SJSA1 (cell line): ENCODE measurements around the gene VWDE. TPM values are rescaled to one million over a fixed set of nuclear protein-coding genes. Genes with fewer than 3 reads are reported as not detected.
"Not testable (repeated sequence)": the region's sequence is repeated elsewhere in the genome, so short reads cannot be mapped to it uniquely, and the experiment has no call there.

Source experiments
- DNase-seq, 2 experiments: peaks; one replicate each; pipeline ENCODE4 v3.0.0-alpha.2; 2015 to 2020; ENCODE audit warnings: low spot score in 2 of 2, low read depth in 1 of 2
- H3K27ac ChIP-seq: fragments of 250-450 bp; sonication (Bioruptor Pico); 2 replicates; pipeline ENCODE4 v1.5.1; 2020; ENCODE audit warnings: mild to moderate bottlenecking, moderate library complexity
- H3K27me3 ChIP-seq: fragments of 250-450 bp; sonication (Bioruptor Pico); replicated peaks from 2 replicates; pipeline ENCODE4 v1.5.1; 2020; ENCODE audit warnings: mild to moderate bottlenecking, moderate library complexity
- H3K36me3 ChIP-seq: fragments of 250-450 bp; sonication (Bioruptor Pico); 2 replicates; pipeline ENCODE4 v1.5.1; 2020; ENCODE audit warnings: mild to moderate bottlenecking
- H3K4me1 ChIP-seq: fragments of 250-450 bp; sonication (Bioruptor Pico); replicated peaks from 2 replicates; pipeline ENCODE4 v1.6.1; 2021; ENCODE audit warnings: mild to moderate bottlenecking
- H3K4me3 ChIP-seq: fragments of 250-450 bp; sonication (Bioruptor Pico); 2 replicates; pipeline ENCODE4 v1.5.1; 2020; ENCODE audit warnings: mild to moderate bottlenecking
- H3K9me3 ChIP-seq: fragments of 250-450 bp; sonication (Bioruptor Pico); replicated peaks from 2 replicates; pipeline ENCODE4 v1.5.1; 2020; ENCODE audit warnings: mild to moderate bottlenecking
- total RNA-seq: library from RNA; depleted of rRNA; stranded (reverse); fragments of >200 nt; shearing (Covaris generic); gene quantifications from 2 replicates; pipeline ENCODE4 v1.2.3, GENCODE V29; 2014

The VWDE gene
- total RNA-seq, 1 experiment from 2014 or later = not detected

- Histone ChIP-seq H3K9me3 (no peaks in the 10 kb centered on the region; the same call in 1 of the 2 replicates), H3K27ac (no peak overlapping the region), H3K4me1 (no peaks in the 10 kb centered on the region), H3K4me3 (no peak overlapping the region), H3K27me3 (no peaks in the 10 kb centered on the region), H3K36me3 (no peaks in the 10 kb centered on the region)
- no peak for DNase-seq
Observed at GRCh38 chr7:12422554-12423320, 19.1 kb upstream of the VWDE start.

- Histone ChIP-seq H3K4me3 (no peak overlapping the region), H3K9me3 (no peaks in the 10 kb centered on the region), H3K27me3 (no peaks in the 10 kb centered on the region), H3K27ac (no peak overlapping the region), H3K36me3 (no peaks in the 10 kb centered on the region), H3K4me1 (no peaks in the 10 kb centered on the region)
- DNase-seq = no peak
Observed at GRCh38 chr7:12418452-12418851, 14.8 kb upstream of the VWDE start.

GRCh38 chr7:12415072-12415471, 11.4 kb upstream of the VWDE start:
- no peak overlapping the region for H3K27ac ChIP-seq
- no peak for DNase-seq
- H3K9me3 ChIP-seq = no peaks in the 10 kb centered on the region
- H3K27me3 ChIP-seq = no peaks in the 10 kb centered on the region
- H3K4me3 ChIP-seq = no peak overlapping the region
- H3K36me3 ChIP-seq = no peaks in the 10 kb centered on the region
- H3K4me1 ChIP-seq = no peaks in the 10 kb centered on the region

DNA sequence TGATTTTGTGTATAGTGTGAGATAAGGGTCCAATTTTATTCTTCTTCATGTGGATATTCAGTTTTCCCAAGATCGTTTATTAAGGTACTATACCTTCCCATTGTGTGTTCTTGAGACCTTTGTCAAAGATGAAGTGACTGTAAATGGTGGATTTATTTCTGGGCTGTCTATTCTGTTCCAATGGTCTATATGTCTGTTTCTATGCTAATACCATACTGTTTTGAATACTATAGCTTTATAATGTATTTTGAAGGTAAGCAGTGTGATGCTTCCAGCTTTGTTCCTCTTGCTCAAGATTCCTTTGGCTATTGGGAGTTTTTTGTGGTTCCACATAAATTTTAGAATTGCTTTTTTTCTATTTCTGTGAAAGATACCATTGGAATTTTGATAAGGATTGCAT, 8.7 kb upstream of the VWDE start:
- Histone ChIP-seq H3K9me3 (no peaks in the 10 kb centered on the region), H3K27ac (no peak overlapping the region), H3K27me3 (no peaks in the 10 kb centered on the region), H3K36me3 (no peaks in the 10 kb centered on the region), H3K4me3 (no peak overlapping the region), H3K4me1 (no peaks in the 10 kb centered on the region)
- DNase-seq = no peak

GRCh38 chr7:12410523-12410922, 6.9 kb upstream of the VWDE start:
- H3K4me3 ChIP-seq = no peak overlapping the region
- H3K4me1 ChIP-seq = no peaks in the 10 kb centered on the region
- H3K36me3 ChIP-seq = no peaks in the 10 kb centered on the region

GRCh38 chr7:12409097-12409711, 5.5 kb upstream of the VWDE start:
- Histone ChIP-seq H3K27ac (no peak overlapping the region), H3K36me3 (no peaks in the 10 kb centered on the region), H3K9me3 (no peaks in the 10 kb centered on the region), H3K27me3 (no peaks in the 10 kb centered on the region), H3K4me3 (no peak overlapping the region), H3K4me1 (no peaks in the 10 kb centered on the region)
- no peak for DNase-seq

More at GRCh38 chr7:12410523-12410922, 6.9 kb upstream of the VWDE start:
- no peaks in the 10 kb centered on the region for H3K27me3 ChIP-seq
- DNase-seq = no peak
- H3K27ac ChIP-seq = no peak overlapping the region
- H3K9me3 ChIP-seq = no peaks in the 10 kb centered on the region

DNA sequence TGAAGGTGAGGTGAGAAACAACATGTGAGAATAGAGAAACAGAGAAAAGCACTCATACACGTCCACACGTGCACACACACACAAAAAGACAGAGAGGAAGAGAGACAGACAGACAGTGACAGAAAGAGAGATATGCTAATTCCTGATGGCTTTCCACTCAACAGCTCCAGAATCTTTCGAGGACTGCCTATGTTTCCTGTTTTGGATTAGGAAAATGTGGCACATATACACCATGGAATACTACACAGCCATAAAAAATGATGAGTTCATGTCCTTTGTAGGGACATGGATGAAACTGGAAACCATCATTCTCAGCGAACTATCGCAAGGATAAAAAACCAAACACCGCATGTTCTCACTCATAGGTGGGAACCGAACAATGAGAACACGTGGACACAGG, 4.0 kb upstream of the VWDE start:
- H3K9me3 ChIP-seq, H3K27me3 ChIP-seq, H3K36me3 ChIP-seq, H3K4me3 ChIP-seq, H3K4me1 ChIP-seq, H3K27ac ChIP-seq, DNase-seq: not testable (repeated sequence)

GRCh38 chr7:12402365-12402725, 1.3 kb downstream of the VWDE start:
- H3K27ac ChIP-seq = no peak overlapping the region
- H3K9me3 ChIP-seq = no peaks in the 10 kb centered on the region
- no peak overlapping the region for H3K4me3 ChIP-seq
- no peaks in the 10 kb centered on the region for H3K4me1 ChIP-seq
- no peaks in the 10 kb centered on the region for H3K36me3 ChIP-seq
- no peaks in the 10 kb centered on the region for H3K27me3 ChIP-seq
- no peak for DNase-seq

DNA sequence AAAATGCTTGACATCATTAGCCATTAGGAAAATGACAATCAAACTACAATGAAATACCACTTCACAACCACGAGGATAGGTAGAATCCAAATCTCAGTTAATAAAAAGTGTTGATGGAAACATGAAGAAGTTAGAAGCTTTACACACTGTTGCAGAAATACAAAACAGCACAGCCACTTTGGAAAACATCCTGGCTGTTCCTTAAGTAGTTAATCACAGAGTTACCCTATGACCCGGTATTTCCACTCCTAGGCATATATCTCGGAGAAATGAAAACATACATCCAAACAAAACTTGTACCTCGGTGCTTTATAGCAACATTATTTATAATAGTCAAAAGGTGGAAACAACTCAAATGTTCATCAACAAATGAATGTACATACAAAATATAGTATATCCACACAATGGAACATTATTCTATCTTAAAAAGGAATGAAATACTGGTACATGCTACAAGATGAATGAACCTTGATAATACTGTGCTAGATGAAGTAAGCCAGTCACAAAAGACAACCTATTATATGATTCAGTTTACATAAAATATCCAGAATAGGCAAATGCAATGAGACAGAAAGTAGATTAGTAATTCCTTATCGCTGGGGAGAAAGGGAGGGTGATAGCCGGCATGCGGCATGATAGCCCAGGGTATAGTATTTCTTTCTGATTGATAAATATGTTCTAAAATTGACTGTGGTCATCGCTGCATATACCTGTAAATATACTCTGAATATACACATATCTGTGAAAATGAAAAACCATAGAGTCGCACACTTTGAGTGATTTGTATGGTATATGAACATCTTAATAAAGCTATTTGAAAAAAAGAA, 1.9 kb downstream of the VWDE start:
- no peaks in the 10 kb centered on the region for H3K9me3 ChIP-seq
- H3K27ac ChIP-seq = no peak overlapping the region
- H3K36me3 ChIP-seq = no peaks in the 10 kb centered on the region
- no peak overlapping the region for H3K4me3 ChIP-seq
- no peaks in the 10 kb centered on the region for H3K27me3 ChIP-seq
- DNase-seq = no peak
- no peaks in the 10 kb centered on the region for H3K4me1 ChIP-seq

- Histone ChIP-seq H3K4me1 (no peaks in the 10 kb centered on the region), H3K27me3 (no peaks in the 10 kb centered on the region), H3K9me3 (no peaks in the 10 kb centered on the region), H3K36me3 (no peaks in the 10 kb centered on the region), H3K27ac (no peak overlapping the region), H3K4me3 (no peak overlapping the region)
- DNase-seq = no peak
Observed at GRCh38 chr7:12398186-12398585, 5.5 kb downstream of the VWDE start.

- H3K36me3 ChIP-seq = no peaks in the 10 kb centered on the region
- H3K9me3 ChIP-seq = no peaks in the 10 kb centered on the region
- DNase-seq = no peak
Observed at GRCh38 chr7:12397671-12398070, 6.0 kb downstream of the VWDE start.

GRCh38 chr7:12396670-12397069, 7.0 kb downstream of the VWDE start:
- not testable (repeated sequence) for H3K9me3 ChIP-seq, H3K27ac ChIP-seq, H3K36me3 ChIP-seq, DNase-seq, H3K4me3 ChIP-seq, H3K27me3 ChIP-seq, H3K4me1 ChIP-seq

More at GRCh38 chr7:12397671-12398070, 6.0 kb downstream of the VWDE start:
- Histone ChIP-seq H3K27ac (no peak overlapping the region), H3K27me3 (no peaks in the 10 kb centered on the region), H3K4me1 (no peaks in the 10 kb centered on the region), H3K4me3 (no peak overlapping the region)

- no peaks in the 10 kb centered on the region for H3K36me3 ChIP-seq
- no peaks in the 10 kb centered on the region for H3K9me3 ChIP-seq
- no peak overlapping the region for H3K4me3 ChIP-seq
- no peak overlapping the region for H3K27ac ChIP-seq
- H3K27me3 ChIP-seq = no peaks in the 10 kb centered on the region
- DNase-seq = no peak
- H3K4me1 ChIP-seq = no peaks in the 10 kb centered on the region
Observed at GRCh38 chr7:12391922-12392615, 11.6 kb downstream of the VWDE start.
